Adrenal gland (tissue), 5 donors: ENCODE results near the gene LZTR1.

Experiments
- CTCF ChIP-seq, 6 experiments: fragments of 450-650 bp in 4 of 6; fragments of 200-600 bp in 2 of 6; sonication (generic) in 1 of 6; IDR thresholded peaks; 1 replicate in 5 of 6; 2 replicates in 1 of 6; pipeline versions ENCODE4 v1.5.1 to v1.8.0; 2016 to 2021; ENCODE audit warnings: antibody characterized with exemption in 6 of 6, mild to moderate bottlenecking in 2 of 6, moderate library complexity in 1 of 6
- POLR2A ChIP-seq, 2 donors: fragments of 450-650 bp; IDR thresholded peaks; one replicate each; pipeline ENCODE4 v1.6.1; 2017; ENCODE audit warnings: antibody characterized with exemption in 2 of 2, mild to moderate bottlenecking in 2 of 2, moderate library complexity in 1 of 2
- donor health status: DM: no; HTN: no; CAD: no.

GRCh38 chr22:20964090-20964798 is 17.9 kb upstream of the LZTR1 start:
- TF ChIP-seq POLR2A (IDR thresholded peaks at IDR 0.05): no peak
- no peak for TF ChIP-seq CTCF (IDR thresholded peaks at IDR 0.05)
